HG03439 (cell line): ENCODE data around the gene C2orf69.
A peak's percentile ranks its signal among the peaks of the same experiment; 100 is the strongest.
"Not testable (repeated sequence)": the region's sequence is repeated elsewhere in the genome, so short reads cannot be mapped to it uniquely, and the experiment has no call there.

Experiments
- ATAC-seq: cut with Tn5 transposase; IDR thresholded peaks from one replicate; pipeline ENCODE4 v1.9.1; 2021; ENCODE audit warnings: mild to moderate bottlenecking, moderate library complexity; ENCODE audit not compliant: unreplicated experiment

Gene C2orf69

GRCh38 chr2:199911052-199911876, at the start of gene C2orf69:
Gene C2orf69 (plus strand): TSS chr2:199911293. CDS start chr2:199911439, 146 bp downstream.
- peak; percentile 95 for ATAC-seq

- ATAC-seq, result no peak
Observed at GRCh38 chr2:199862788-199863187, 48.3 kb upstream of the C2orf69 start.

GRCh38 chr2:199865905-199866304, 45.2 kb upstream of the C2orf69 start:
- ATAC-seq, result no peak

GRCh38 chr2:199868431-199869226, 42.5 kb upstream of the C2orf69 start:
- ATAC-seq, result no peak

- ATAC-seq, result no peak
Observed at GRCh38 chr2:199869227-199869541, 41.9 kb upstream of the C2orf69 start.

GRCh38 chr2:199869653-199870052, 41.4 kb upstream of the C2orf69 start:
- no peak for ATAC-seq

GRCh38 chr2:199870581-199870980, 40.5 kb upstream of the C2orf69 start:
- ATAC-seq, result no peak

- ATAC-seq, result no peak
Observed at GRCh38 chr2:199874209-199874608, 36.9 kb upstream of the C2orf69 start.

- ATAC-seq, result no peak
Observed at GRCh38 chr2:199875400-199875799, 35.7 kb upstream of the C2orf69 start.

GRCh38 chr2:199882667-199883066, 28.4 kb upstream of the C2orf69 start:
- ATAC-seq, result no peak

GRCh38 chr2:199883474-199884212, 27.4 kb upstream of the C2orf69 start:
- no peak for ATAC-seq

- no peak for ATAC-seq
Observed at GRCh38 chr2:199895406-199895805, 15.7 kb upstream of the C2orf69 start.

GRCh38 chr2:199896617-199897016, 14.5 kb upstream of the C2orf69 start:
- no peak for ATAC-seq

- no peak for ATAC-seq
Observed at GRCh38 chr2:199901942-199902341, 9.2 kb upstream of the C2orf69 start.

GRCh38 chr2:199902486-199903110, 8.5 kb upstream of the C2orf69 start:
- ATAC-seq, result no peak

- ATAC-seq, result no peak
Observed at GRCh38 chr2:199903111-199903510, 8.0 kb upstream of the C2orf69 start.

GRCh38 chr2:199907008-199907714, 3.9 kb upstream of the C2orf69 start:
- no peak for ATAC-seq

- ATAC-seq, result no peak
Observed at GRCh38 chr2:199910338-199911051, 598 bp upstream of the C2orf69 start.

- no peak for ATAC-seq
Observed at GRCh38 chr2:199911877-199912161, 726 bp downstream of the C2orf69 start.

GRCh38 chr2:199912553-199913114, 1.5 kb downstream of the C2orf69 start:
- ATAC-seq, result not testable (repeated sequence)
